D341Med (cell line): Measurements from ENCODE around the gene TMEM97.
"Not testable (repeated sequence)": the region's sequence is repeated elsewhere in the genome, so short reads cannot be mapped to it uniquely, and the experiment has no call there.

Experiments used
- DNase-seq: peaks from one replicate; pipeline ENCODE4 v3.0.0; 2012; ENCODE audit warnings: low spot score

The TMEM97 gene

DNA sequence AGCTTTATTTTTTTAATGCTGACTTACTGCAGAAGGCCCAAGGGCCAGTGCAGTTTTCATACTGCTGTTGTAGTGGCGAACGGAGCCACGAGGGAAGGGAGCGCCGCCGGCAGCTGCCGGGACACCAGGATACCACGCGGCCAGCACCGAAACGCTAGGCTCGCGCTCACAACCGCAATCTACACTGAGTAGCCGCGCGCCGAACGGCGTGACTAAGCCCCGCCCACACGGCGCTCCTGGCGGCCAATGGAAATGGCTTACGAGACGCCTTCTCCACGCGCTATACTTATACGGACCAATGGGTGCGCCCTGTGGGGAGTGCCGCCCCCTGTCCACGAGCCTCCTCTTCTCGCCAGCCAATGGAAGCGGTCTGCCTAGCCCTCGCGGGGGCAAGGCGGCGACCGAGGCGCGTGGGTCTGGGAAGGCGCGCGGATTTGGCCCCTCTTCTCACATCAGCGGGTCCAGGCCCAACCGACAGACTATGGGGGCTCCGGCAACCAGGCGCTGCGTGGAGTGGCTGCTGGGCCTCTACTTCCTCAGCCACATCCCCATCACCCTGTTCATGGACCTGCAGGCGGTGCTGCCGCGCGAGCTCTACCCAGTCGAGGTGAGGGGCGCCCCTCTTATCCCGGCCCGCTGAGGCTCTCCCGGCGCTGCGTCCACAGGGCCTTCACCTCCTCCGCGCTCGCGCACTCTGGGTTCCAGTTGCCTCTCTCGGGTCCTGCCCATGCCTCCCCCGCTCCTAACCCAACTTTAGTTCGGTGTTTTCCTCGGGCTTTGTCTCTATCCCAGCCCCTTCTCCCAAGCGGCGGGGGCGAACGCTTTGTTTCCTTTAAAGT is at the start of gene TMEM97:
TSS of gene TMEM97 (plus strand) at position 442 of the 839 bp plus-strand sequence. CDS start at position 482, 40 bp downstream.
- DNase-seq, result peak; percentile 99

DNA sequence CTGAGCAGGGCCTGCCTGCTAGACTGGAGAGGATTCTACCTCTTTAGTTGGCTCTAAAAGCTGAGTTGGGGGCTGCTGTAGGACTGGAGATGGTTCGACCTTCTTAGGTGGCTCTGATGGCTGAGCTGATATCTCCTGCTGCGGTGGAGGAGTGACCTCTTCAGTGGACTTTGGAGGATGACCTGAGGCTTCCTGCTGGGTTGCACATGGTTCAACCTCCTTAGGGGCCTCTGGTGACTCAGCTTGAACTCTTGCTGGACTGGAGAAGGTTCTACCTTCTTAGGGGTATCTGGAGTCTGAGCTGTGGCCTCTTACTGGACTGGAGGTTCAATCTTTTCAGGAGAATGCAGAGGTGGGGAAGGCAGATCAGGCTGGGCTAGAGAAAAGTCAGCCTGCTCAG is 48.9 kb upstream of the TMEM97 start:
- DNase-seq, result no peak

DNA sequence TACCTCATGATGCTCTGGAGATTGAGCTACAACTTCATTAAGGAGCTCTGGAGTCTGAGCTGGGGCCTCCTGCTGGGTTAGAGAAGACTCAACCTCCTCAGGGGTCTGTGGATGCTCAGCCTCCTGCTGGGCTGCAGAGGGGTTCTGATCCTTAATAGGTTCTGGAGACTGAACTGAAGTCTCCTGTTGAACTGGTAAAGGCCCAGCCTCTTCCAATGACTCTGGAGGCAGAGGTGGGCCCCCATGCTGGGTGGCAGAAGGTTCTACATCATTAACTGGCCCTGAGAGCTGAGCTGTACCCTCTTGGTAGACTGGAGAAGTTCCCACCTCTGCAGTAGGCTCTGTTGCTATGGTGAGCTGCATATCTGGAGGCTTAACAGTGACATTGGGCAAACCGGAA is 48.1 kb upstream of the TMEM97 start:
- no peak for DNase-seq

DNA sequence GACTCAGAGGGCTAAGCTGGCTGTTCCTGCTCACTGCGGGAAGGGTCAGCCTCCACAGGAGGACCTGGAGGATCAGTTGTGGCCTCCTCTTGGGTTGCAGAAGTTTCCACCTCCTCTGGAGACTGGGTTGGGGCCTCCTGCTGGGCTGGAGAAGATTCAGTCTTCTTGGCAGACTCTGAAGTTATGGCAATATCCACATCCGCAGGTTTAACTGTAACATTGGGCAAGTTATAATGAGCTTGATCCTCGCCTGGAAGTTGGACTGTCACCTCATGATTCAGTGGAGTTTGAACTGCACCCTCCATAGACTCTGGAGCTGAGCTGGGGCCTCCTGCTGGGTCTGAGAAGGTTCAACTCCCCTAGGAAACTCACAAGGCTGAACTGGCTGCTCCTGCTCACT is 47.6 kb upstream of the TMEM97 start:
- no peak for DNase-seq

DNA sequence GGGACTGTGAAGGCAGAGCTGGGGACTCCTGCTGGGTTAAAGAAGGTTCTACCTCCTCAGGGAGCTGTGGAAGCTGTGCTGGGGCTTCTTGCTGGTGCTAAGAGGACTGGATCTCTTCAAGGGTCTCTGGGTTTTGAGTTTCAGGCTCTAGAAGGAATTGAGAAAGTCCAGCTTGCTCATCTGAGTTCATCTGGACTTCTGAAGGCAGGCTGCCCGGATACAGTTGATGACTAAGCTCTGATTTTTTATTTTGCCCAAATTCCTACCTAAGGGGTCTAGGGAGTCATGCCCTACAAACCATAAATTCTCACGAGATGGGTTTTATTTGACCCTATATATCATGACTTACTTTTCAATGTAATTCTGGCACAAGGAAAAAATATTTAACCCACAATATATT is 46.8 kb upstream of the TMEM97 start:
- DNase-seq, result no peak

DNA sequence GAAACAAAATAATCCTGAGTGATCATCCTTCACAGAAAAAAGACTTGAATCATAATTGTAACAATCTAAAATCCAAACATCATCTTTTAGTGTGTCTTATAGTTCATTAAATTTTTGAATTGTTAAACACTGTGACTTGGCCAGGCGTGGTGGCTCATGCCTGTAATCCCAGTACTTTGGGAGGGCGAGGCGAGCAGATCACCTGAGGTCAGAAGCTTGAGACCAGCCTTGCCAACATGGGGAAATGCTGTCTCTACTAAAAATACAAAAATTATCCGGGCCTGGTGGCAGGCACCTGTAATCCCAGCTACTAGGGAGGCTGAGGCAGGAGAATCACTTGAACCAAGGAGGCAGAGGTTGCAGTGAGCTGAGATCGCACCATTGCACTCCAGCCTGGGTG is 45.7 kb upstream of the TMEM97 start:
- DNase-seq, result not testable (repeated sequence)

DNA sequence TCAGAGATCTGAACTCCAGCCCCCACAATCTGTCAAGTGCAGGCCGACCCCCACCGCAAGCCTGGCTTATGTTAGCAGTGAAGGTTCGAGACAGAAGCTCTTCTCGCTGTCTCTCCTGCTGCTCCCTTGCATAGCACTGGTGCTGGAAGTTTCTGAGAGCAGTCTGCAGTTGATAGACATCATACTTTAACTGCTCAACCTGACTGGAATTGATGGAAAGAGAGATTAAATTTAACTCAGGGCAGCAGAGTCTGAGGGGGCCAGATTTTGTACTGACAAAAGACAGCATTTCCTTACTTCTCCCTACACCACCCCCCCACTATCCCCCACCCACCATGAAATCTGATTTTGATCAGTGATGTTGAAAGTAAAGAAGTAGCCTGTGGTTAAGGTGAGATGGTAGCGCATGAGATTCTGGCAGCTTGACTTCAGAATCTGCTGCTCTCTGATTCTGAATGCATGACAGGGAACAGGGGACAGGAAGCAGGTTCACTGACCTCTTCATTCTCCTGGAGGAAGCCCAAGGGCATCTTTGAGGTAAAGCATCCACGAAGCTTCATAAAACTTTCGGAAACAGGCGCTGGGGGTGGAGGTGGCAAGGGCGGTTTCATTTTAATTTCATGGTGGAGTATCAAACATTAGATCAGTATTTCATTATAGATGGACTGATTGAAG is 44.3 kb upstream of the TMEM97 start:
- DNase-seq, result no peak

DNA sequence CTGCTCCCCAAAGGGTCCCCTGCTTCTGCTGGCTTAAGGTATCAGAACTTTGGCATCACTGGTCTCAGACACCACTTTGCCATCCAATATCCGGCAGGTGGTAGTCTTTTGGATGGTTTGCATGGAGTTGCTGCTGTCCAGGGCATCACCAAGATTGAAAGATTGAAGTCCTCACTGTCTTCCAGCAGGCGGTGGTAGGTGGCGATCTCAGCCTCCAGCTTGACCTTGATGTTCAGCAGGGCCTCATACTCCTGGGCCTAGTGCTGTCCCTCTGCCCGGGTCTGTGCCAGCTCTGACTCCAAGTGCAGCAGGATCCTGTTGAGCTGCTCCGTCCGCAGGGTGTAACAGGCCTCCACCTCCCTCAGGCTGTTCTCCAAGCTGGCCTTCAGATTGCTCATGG is 43.0 kb upstream of the TMEM97 start:
- DNase-seq, result no peak

DNA sequence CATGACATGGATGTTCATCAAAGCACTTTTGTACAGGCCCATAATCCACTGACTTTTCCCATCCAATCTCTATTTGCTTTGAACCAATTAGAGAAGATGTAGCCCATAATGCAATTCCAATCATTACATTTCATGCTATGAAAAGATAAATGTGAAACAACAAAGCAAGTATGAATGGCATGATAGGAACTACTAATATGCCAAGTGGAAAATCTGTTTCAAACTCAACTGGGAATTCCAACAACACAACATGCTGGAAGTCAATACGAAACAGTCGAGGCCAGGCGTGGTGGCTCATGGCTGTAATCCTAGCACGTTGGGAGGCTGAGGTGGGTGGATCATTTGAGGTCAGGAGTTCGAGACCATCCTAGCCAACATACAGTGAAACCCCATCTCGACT is 39.6 kb upstream of the TMEM97 start:
- DNase-seq, result no peak

DNA sequence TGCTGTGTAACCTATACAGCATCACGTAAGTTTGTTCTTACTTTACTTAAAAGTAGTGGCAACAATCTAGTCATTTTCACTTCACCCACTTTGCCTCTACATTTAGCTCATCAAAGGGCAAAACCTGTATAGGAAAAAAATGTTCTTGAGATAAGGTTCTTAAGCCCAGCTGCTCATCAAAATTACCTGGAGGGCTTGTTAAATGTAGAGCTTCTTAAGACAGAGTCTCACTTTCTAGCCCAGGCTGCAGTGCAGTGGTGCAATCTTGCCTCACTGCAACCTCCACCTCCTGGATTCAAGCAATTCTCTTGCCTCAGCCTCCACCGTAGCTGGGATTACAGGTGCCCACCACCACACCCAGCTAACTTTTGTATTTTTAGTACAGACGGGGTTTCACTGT is 38.2 kb upstream of the TMEM97 start:
- DNase-seq, result no peak

DNA sequence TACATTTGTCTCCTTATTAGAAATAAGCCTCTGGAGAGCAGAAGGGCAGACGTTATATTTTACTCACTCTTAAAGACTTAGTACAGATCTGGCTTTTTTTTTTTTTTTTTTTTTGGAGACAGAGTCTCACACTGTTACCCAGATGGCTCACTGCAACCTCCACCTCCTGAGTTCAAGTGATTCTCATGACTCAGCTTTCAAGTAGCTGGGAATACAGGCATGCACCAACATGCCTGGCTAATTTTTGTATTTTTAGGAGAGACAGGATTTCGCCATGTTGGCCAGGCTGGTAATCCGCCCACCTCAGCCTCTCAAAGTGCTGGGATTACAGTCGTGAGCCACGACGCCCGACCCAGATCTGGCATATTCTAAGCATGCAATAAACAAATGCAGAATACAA is 36.4 kb upstream of the TMEM97 start:
- peak; percentile 57 for DNase-seq

DNA sequence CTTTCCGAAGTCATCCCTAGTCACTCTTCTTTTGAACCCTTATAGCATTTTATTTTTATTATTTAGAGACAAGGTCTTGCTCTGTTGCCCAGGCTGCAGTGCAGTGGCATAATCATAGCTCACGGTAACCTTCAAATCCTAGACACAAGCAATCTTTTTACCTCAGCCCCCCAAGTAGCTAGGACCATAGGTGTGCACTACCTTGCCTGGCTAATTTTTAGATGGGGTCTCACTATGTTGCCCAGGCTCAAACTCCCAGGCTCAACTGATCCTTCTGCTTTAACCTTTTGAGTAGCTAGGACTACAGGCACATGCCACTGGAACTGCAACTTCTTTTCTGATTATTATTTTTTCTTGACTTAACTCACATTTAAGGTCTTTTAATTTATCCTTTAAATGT is 33.0 kb upstream of the TMEM97 start:
- DNase-seq, result no peak

DNA sequence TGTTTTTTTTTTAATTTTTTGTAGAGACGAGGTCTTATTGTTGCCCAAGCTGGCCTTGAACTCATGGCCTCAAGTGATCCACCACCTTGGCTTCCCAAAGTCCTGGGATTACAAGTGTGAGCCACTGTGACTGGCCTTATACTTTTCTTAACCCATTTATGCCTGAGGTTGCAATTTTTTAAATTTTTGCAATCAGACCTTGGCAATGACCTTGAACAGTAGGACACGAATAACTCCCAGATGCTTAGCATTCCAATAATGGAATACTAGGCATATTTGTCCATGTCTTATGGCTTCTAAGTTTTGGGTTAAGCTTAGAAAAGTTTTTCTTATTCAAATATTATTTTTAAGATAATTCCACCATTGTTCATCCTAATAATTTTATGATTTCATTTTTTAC is 28.3 kb upstream of the TMEM97 start:
- no peak for DNase-seq

DNA sequence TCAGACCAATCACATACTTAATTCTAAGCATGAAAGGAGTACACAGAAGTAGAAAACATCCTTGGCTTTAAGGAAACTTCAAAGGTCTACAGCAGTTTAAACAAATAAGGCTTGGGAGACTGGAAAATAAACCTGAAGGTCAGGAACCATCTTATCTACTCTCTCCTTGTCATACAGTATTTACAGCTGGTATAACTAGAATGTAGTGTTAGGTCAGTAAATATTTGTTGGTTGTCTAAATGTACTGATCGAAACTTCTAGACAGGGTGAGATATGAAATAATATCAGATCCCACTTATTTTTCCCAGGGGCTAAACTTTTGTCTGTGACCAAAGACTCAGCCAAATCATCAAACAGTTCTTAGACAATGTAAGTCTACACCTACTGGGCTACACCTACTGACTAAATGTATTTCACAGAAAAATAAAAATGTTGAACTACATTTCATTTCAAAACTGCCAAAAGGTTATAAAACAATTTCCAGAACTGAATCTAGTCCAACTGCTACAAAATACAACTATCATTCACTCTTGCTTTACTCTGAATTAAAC is 27.1 kb upstream of the TMEM97 start:
- DNase-seq, result no peak

DNA sequence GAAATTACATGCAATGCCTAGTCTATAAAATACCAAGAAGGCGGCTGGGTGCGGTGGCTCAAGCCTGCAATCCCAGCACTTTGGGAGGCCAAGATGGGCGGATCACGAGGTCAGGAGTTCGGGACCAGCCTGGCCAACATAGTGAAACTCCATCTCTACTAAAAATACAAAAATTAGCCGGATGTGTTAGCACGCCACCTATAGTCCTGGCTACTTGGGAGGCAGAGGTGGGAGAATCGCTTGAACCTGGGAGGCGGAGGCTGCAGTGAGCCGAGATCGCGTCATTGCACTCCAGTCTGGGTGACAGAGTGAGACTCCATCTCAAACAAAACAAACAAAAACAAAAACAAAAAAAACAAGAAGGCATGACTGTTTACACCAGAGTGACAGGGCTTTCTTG is 26.1 kb upstream of the TMEM97 start:
- DNase-seq, result not testable (repeated sequence)

DNA sequence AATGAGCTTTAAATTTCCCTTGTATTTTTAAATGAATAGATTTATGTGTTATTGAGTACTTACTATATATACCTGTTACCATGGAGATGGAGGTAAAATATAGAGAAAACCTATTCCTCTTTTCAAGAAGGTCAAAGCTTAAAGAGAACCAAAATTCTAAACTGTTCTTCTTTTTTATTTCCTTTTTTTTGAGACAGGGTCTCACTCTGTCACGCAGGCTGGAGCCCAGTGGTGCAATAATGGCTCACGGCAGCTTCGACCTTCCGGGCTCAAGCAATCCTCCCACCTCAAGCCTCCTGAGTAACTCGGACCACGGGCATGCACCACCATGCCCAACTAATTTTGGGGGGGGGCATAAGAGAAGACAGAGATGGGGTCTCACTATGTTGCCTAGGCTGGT is 25.0 kb upstream of the TMEM97 start:
- no peak for DNase-seq

DNA sequence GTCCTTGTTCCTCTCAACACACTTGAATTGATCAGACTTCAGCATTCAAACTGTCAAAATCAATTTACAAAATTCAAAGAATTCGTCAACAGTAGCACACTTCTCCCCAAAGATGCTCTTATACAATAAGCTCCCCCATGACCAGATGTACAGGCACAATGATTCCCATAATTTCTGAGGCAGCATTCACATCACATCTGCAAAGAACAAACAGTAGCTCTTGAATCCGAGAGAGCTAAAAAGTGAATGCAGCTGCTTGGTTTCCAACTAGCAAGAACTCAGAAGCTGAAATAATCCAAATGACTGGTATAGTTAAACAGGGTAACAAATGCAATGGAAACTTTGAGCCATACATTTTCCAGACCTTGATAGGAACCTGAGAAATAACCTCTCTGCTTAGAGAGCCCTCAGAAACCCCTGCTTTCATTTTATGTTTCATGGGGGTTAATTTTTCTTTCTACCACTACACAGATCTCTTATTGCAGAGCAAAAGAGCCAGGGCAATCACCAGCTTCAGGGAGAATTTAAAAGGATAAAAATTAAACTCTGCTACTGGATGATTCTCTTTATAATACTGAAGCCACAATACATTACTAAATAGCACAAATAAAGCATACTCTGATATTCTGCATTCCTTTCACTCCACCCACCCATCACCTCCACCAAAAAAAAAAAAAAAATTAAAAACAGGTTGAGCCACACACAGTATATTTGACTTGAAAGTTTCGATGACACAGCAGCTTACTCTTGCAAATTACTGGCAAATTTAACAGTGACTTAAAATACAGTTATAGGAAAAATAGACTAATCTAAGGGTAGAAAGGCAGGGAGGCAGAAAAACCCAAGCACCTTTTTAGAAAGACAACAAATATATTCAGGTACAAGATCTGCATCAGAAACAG is 23.1 kb upstream of the TMEM97 start:
- no peak for DNase-seq

DNA sequence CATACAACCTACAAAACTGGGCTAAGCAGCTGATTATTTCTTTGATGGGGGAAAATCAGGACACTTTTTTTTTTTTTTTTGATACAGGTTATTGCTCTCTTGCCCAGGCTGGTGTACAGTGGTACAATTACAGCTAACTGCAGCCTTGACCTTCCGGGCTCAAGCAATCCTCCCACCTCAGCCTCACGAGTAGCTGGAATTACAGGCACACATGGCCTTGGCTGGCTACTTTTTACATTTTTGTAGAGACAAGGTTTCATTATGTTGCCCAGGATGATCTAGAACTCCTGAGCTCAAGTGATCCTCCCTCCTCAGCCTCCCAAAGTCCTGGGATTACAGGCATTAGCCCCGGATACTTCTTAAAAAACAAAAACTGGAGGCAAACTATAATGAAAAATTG is 20.6 kb upstream of the TMEM97 start:
- no peak for DNase-seq

DNA sequence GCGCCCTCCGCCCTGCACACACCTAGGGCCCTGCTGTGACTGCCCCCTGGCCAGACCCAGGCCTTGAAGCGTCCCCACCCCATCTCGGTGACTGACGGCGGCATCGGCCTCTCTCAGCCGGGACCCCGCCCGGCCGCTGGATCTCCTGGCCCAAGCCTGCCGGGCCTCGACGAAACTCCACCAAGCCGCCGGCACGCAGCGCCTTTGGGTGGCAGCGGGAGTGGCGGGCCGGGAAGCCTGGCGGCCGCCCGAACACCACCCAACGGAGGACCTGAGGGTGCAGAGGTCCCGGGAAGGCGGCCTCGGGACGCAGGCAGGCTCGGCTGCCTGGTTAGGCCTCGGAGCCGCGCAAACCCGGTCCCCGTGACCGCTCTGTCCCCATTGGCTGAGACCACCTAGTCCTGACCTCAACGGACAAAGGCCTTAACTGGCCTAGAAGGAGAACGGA is 12.0 kb upstream of the TMEM97 start:
- no peak for DNase-seq

DNA sequence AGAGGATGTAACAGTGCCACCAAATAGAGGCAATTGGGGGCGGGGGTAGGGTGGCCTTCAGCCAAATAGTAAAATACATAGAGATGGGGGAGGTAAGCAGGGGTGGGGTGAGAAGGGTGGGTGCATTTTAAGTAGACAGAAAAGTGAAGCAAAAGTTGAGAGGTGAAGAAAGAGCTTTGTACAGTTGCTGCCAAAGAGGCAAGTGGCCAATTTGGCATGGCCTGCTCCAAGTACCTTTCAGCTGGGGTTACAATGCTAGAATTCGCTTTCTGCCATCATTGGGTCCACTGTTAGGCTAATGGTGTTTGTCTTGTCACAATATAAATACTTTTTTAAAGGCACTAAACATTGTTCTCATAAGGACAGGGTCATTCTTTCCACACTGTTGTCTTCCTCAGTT is 5.2 kb upstream of the TMEM97 start:
- DNase-seq, result no peak

DNA sequence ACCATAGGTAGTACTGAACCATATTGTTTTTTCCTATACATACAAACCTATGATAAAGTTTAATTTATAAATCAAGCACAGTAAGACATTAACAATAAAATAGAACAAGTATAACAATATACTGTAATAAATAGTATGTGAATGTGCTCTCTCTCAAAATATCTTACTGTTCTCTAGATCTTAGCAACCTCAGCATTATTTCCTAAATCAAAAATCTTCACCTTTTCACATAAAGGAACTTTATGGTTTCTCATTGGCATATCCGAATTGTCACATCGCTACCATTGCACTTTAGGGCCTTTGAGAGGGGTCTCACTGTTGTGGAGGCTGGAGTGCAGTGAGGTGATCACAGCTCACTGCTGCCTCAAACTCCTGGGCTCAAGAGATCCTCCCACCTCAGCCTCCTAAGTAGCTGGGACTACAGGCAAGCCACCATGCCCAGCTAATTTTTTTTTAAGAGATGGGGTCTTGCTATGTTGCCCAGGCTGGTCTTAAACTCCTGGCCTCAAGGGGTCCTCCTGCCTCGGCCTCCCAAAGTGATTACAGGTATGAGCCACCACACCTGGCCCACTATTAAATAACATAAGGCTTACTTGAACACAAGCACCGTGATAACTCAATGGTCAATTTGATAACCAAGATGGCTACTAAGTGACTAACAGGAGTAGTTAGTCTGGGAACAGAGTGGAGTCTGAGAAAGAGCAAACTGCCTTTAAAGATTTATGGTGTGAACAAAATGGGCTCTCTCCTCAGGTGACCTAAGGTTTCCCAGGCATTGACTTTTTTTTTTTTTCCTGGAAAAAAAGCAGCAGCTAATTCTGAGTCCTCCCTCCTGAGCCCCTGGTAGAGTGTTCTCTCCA is 2.9 kb upstream of the TMEM97 start:
- no peak for DNase-seq
